ENCODE results near the gene SERPINF2.

Gene SERPINF2

GRCh38 chr17:1783271-1783670 is 40.6 kb downstream of the SERPINF2 start:
- peaks cover 15 to 18% of the 10 kb centered on the region in 2 experiments for H3K4me1 ChIP-seq (ENCODE audit: control insufficient read depth in 1 of 2, insufficient read depth in 2 of 2, low read length in 2 of 2)
- no peak overlapping the region for H2BK5ac ChIP-seq (ENCODE audit: low read depth, low read length, poor library complexity)
- H3K18ac ChIP-seq (ENCODE audit: low read length): no peak overlapping the region
- peaks cover 2% of the 10 kb centered on the region for H3K9me3 ChIP-seq (ENCODE audit: insufficient read depth, low read depth, low read length)
- peak in 1 of 2 donors; percentile 29 for DNase-seq
- H4K12ac ChIP-seq (ENCODE audit: low read depth, low read length): no peak overlapping the region
- no peaks in the 10 kb centered on the region for H3K79me2 ChIP-seq (ENCODE audit: control insufficient read depth, insufficient read depth, low read length, poor library complexity)
- WGBS (ENCODE audit: extremely low coverage, insufficient coverage, insufficient read length): no CpG with 5 or more reads among the region's 19 CpGs
- H3K36me3 ChIP-seq (ENCODE audit: control insufficient read depth in 1 of 2, insufficient read depth in 2 of 2, low read length in 2 of 2): peaks cover 33 to 39% of the 10 kb centered on the region in 2 experiments
- H2AK5ac ChIP-seq (ENCODE audit: low read length): peak overlapping the region; percentile 75
- no peaks in the 10 kb centered on the region for H3K27me3 ChIP-seq (ENCODE audit: insufficient read depth, low read length)
- H3K4me3 ChIP-seq (ENCODE audit: low read depth, low read length): no peak overlapping the region
- H3K9ac ChIP-seq (ENCODE audit: low read length): no peak overlapping the region
- no peak overlapping the region for H4K8ac ChIP-seq (ENCODE audit: low read depth, low read length)
- no peak overlapping the region for H3K14ac ChIP-seq (ENCODE audit: low read length)
- H3K27ac ChIP-seq (ENCODE audit: low read depth, low read length): no peak overlapping the region
- peak overlapping the region; percentile 0 for H4K91ac ChIP-seq (ENCODE audit: low read depth, low read length)
- peaks cover 5% of the 10 kb centered on the region for H3K79me1 ChIP-seq (ENCODE audit: low read length)
- H2BK120ac ChIP-seq (ENCODE audit: insufficient read depth, low read length, poor library complexity): no peak overlapping the region
- no peak overlapping the region for H3K4ac ChIP-seq (ENCODE audit: low read depth, low read length)
- H3K23ac ChIP-seq (ENCODE audit: low read length): no peak overlapping the region
- H3K4me2 ChIP-seq (ENCODE audit: low read length): no peak overlapping the region
- H2BK12ac ChIP-seq (ENCODE audit: low read length): no peak overlapping the region
- no peak overlapping the region for H2AFZ ChIP-seq (ENCODE audit: insufficient read depth, low read length, poor library complexity)

- Histone ChIP-seq H3K23ac (ENCODE audit: low read length) (no peak overlapping the region), H3K18ac (ENCODE audit: low read length) (peak overlapping the region; percentile 11), H2BK12ac (ENCODE audit: low read length) (no peak overlapping the region), H3K4me2 (ENCODE audit: low read length) (no peak overlapping the region), H3K4me3 (ENCODE audit: low read depth, low read length) (no peak overlapping the region), H2BK120ac (ENCODE audit: insufficient read depth, low read length, poor library complexity) (no peak overlapping the region), H4K91ac (ENCODE audit: low read depth, low read length) (no peak overlapping the region), H4K8ac (ENCODE audit: low read depth, low read length) (no peak overlapping the region), H3K79me1 (ENCODE audit: low read length) (peaks cover 5% of the 10 kb centered on the region), H3K4ac (ENCODE audit: low read depth, low read length) (no peak overlapping the region), H4K12ac (ENCODE audit: low read depth, low read length) (no peak overlapping the region), H2AK5ac (ENCODE audit: low read length) (no peak overlapping the region), H3K79me2 (ENCODE audit: control insufficient read depth, insufficient read depth, low read length, poor library complexity) (no peaks in the 10 kb centered on the region), H2BK5ac (ENCODE audit: low read depth, low read length, poor library complexity) (no peak overlapping the region), H3K9ac (ENCODE audit: low read length) (no peak overlapping the region), H2AFZ (ENCODE audit: insufficient read depth, low read length, poor library complexity) (no peak overlapping the region), H3K4me1 (ENCODE audit: control insufficient read depth in 1 of 2, insufficient read depth in 2 of 2, low read length in 2 of 2) (peaks cover 15 to 19% of the 10 kb centered on the region in 2 experiments), H3K27ac (ENCODE audit: low read depth, low read length) (no peak overlapping the region), H3K14ac (ENCODE audit: low read length) (no peak overlapping the region), H3K27me3 (ENCODE audit: insufficient read depth, low read length) (no peaks in the 10 kb centered on the region), H3K9me3 (ENCODE audit: insufficient read depth, low read depth, low read length) (peaks cover 2% of the 10 kb centered on the region), H3K36me3 (ENCODE audit: control insufficient read depth in 1 of 2, insufficient read depth in 2 of 2, low read length in 2 of 2) (peaks cover 30 to 34% of the 10 kb centered on the region in 2 experiments)
- peak; percentile 21 to 66 for DNase-seq
- no CpG with 5 or more reads among the region's 16 CpGs for WGBS (ENCODE audit: extremely low coverage, insufficient coverage, insufficient read length)
Observed at GRCh38 chr17:1783834-1784611, 41.4 kb downstream of the SERPINF2 start.

- Histone ChIP-seq H3K36me3 (ENCODE audit: control insufficient read depth in 1 of 2, insufficient read depth in 2 of 2, low read length in 2 of 2) (peaks cover 29 to 34% of the 10 kb centered on the region in 2 experiments), H3K23ac (ENCODE audit: low read length) (no peak overlapping the region), H3K9ac (ENCODE audit: low read length) (no peak overlapping the region), H3K27ac (ENCODE audit: low read depth, low read length) (no peak overlapping the region), H3K14ac (ENCODE audit: low read length) (no peak overlapping the region), H3K18ac (ENCODE audit: low read length) (peak overlapping the region; percentile 39), H2AK5ac (ENCODE audit: low read length) (no peak overlapping the region), H3K4ac (ENCODE audit: low read depth, low read length) (no peak overlapping the region), H2BK5ac (ENCODE audit: low read depth, low read length, poor library complexity) (no peak overlapping the region), H2AFZ (ENCODE audit: insufficient read depth, low read length, poor library complexity) (peak overlapping the region; percentile 57), H3K9me3 (ENCODE audit: insufficient read depth, low read depth, low read length) (peaks cover 2% of the 10 kb centered on the region), H4K8ac (ENCODE audit: low read depth, low read length) (no peak overlapping the region), H3K4me1 (ENCODE audit: control insufficient read depth in 1 of 2, insufficient read depth in 2 of 2, low read length in 2 of 2) (peaks cover 9 to 14% of the 10 kb centered on the region in 2 experiments), H3K79me1 (ENCODE audit: low read length) (peaks cover 3% of the 10 kb centered on the region), H2BK120ac (ENCODE audit: insufficient read depth, low read length, poor library complexity) (no peak overlapping the region), H4K12ac (ENCODE audit: low read depth, low read length) (no peak overlapping the region), H3K27me3 (ENCODE audit: insufficient read depth, low read length) (no peaks in the 10 kb centered on the region), H3K4me2 (ENCODE audit: low read length) (no peak overlapping the region), H2BK12ac (ENCODE audit: low read length) (no peak overlapping the region), H4K91ac (ENCODE audit: low read depth, low read length) (no peak overlapping the region), H3K79me2 (ENCODE audit: control insufficient read depth, insufficient read depth, low read length, poor library complexity) (no peaks in the 10 kb centered on the region), H3K4me3 (ENCODE audit: low read depth, low read length) (no peak overlapping the region)
- no peak for DNase-seq
- no CpG with 5 or more reads among the region's 4 CpGs for WGBS (ENCODE audit: extremely low coverage, insufficient coverage, insufficient read length)
Observed at GRCh38 chr17:1785930-1786329, 43.3 kb downstream of the SERPINF2 start.

- Histone ChIP-seq H2AK5ac (ENCODE audit: low read length) (no peak overlapping the region), H3K18ac (ENCODE audit: low read length) (no peak overlapping the region), H3K79me1 (ENCODE audit: low read length) (peaks cover 3% of the 10 kb centered on the region), H4K8ac (ENCODE audit: low read depth, low read length) (no peak overlapping the region), H3K27me3 (ENCODE audit: insufficient read depth, low read length) (no peaks in the 10 kb centered on the region), H4K12ac (ENCODE audit: low read depth, low read length) (no peak overlapping the region), H4K91ac (ENCODE audit: low read depth, low read length) (no peak overlapping the region), H3K4me3 (ENCODE audit: low read depth, low read length) (no peak overlapping the region), H3K27ac (ENCODE audit: low read depth, low read length) (no peak overlapping the region), H3K4ac (ENCODE audit: low read depth, low read length) (no peak overlapping the region), H3K23ac (ENCODE audit: low read length) (no peak overlapping the region), H3K9ac (ENCODE audit: low read length) (no peak overlapping the region), H3K14ac (ENCODE audit: low read length) (no peak overlapping the region), H3K36me3 (ENCODE audit: control insufficient read depth in 1 of 2, insufficient read depth in 2 of 2, low read length in 2 of 2) (peaks cover 24 to 29% of the 10 kb centered on the region in 2 experiments), H2BK12ac (ENCODE audit: low read length) (no peak overlapping the region), H3K79me2 (ENCODE audit: control insufficient read depth, insufficient read depth, low read length, poor library complexity) (no peaks in the 10 kb centered on the region), H2BK120ac (ENCODE audit: insufficient read depth, low read length, poor library complexity) (no peak overlapping the region), H3K4me2 (ENCODE audit: low read length) (no peak overlapping the region), H2BK5ac (ENCODE audit: low read depth, low read length, poor library complexity) (no peak overlapping the region), H3K9me3 (ENCODE audit: insufficient read depth, low read depth, low read length) (peaks cover 2% of the 10 kb centered on the region), H3K4me1 (ENCODE audit: control insufficient read depth in 1 of 2, insufficient read depth in 2 of 2, low read length in 2 of 2) (peaks cover 9 to 14% of the 10 kb centered on the region in 2 experiments), H2AFZ (ENCODE audit: insufficient read depth, low read length, poor library complexity) (no peak overlapping the region)
- no CpG with 5 or more reads among the region's 7 CpGs for WGBS (ENCODE audit: extremely low coverage, insufficient coverage, insufficient read length)
- DNase-seq: no peak
Observed at GRCh38 chr17:1786708-1787107, 44.0 kb downstream of the SERPINF2 start.

Measured in trophoblast cell (in vitro differentiated cells and primary cell).